Measurements from ENCODE around the gene PANK2.

GRCh38 chr20:3858689-3859088 lies 30.5 kb upstream of the PANK2 start:
- TF ChIP-seq CTCF (IDR thresholded peaks at IDR 0.05; ENCODE audit: insufficient read depth, low read depth, low read length) (no peak), EZH2 (IDR thresholded peaks at IDR 0.05; ENCODE audit: insufficient read depth, low read length) (no peak)
